HepG2 (cell line): ENCODE results near the gene MPP3. TPM values are rescaled to one million over a fixed set of nuclear protein-coding genes. Genes with fewer than 3 reads are reported as not detected.

Experiments used
- ARID5B ChIP-seq: IDR thresholded peaks from 2 replicates; pipeline ENCODE4 v1.4.0; 2020; ENCODE audit warnings: mild to moderate bottlenecking, missing genetic modification reagents
- PHF20 ChIP-seq: sonication (generic); formaldehyde crosslinking; IDR thresholded peaks from 2 replicates; pipeline ENCODE4 v1.5.0; 2020; ENCODE audit warnings: mild to moderate bottlenecking, missing genetic modification reagents
- RARA ChIP-seq: IDR thresholded peaks from 2 replicates; pipeline ENCODE4 v1.6.1; 2016; ENCODE audit warnings: missing genetic modification reagents, missing compliant biosample characterization
- SNAPC4 ChIP-seq: sonication (generic); formaldehyde crosslinking; IDR thresholded peaks from 2 replicates; pipeline ENCODE4 v1.4.0; 2020; ENCODE audit warnings: mild to moderate bottlenecking, missing genetic modification reagents
- SRY ChIP-seq: sonication (generic); formaldehyde crosslinking; IDR thresholded peaks from 2 replicates; pipeline ENCODE4 v1.8.0; 2022; ENCODE audit warnings: mild to moderate bottlenecking, missing genetic modification reagents
- ZBTB8A ChIP-seq: sonication (generic); formaldehyde crosslinking; IDR thresholded peaks from 2 replicates; pipeline ENCODE4 v1.4.0; 2020; ENCODE audit warnings: mild to moderate bottlenecking, low read depth, missing genetic modification reagents, borderline replicate concordance
- ZNF253 ChIP-seq: sonication (generic); formaldehyde crosslinking; IDR thresholded peaks from 2 replicates; pipeline ENCODE4 v1.8.0; 2022; ENCODE audit warnings: mild to moderate bottlenecking, missing genetic modification reagents, borderline replicate concordance
- ZNF34 ChIP-seq: sonication (generic); formaldehyde crosslinking; IDR thresholded peaks from 2 replicates; pipeline ENCODE4 v1.4.0; 2020; ENCODE audit warnings: mild to moderate bottlenecking, missing genetic modification reagents, borderline replicate concordance
- ZNF468 ChIP-seq: sonication (generic); formaldehyde crosslinking; IDR thresholded peaks from 2 replicates; pipeline ENCODE4 v1.8.0; 2022; ENCODE audit warnings: mild to moderate bottlenecking, moderate library complexity, missing genetic modification reagents
- ZNF556 ChIP-seq: sonication (generic); formaldehyde crosslinking; IDR thresholded peaks from 2 replicates; pipeline ENCODE4 v1.4.0; 2020; ENCODE audit warnings: mild to moderate bottlenecking, missing genetic modification reagents, borderline replicate concordance
- ZNF720 ChIP-seq: sonication (generic); formaldehyde crosslinking; IDR thresholded peaks from 2 replicates; pipeline ENCODE4 v1.4.0; 2020; ENCODE audit warnings: missing genetic modification reagents
- ZSCAN29 ChIP-seq: sonication (generic); formaldehyde crosslinking; conservative IDR thresholded peaks from 2 replicates; pipeline ENCODE4 v1.4.0; 2020; ENCODE audit warnings: mild to moderate bottlenecking, missing genetic modification reagents
- polyA plus RNA-seq, 8 experiments: library from polyadenylated mRNA; depleted of rRNA in 3 of 8; stranded (reverse) in 7 of 8; unstranded in 1 of 8; fragments of >200 nt; fragmentation: Illumina TruSeq in 4 of 8; extraction: Trizol in 4 of 8; gene quantifications; 2 replicates each; pipeline versions ENCODE4 v1.2.1 to v1.2.3, GENCODE V29; 2011 to 2016; ENCODE audit warnings: low read depth in 4 of 8, missing spikeins in 1 of 8, mixed read lengths in 1 of 8; ENCODE audit not compliant: insufficient read depth in 1 of 8
- total RNA-seq, 5 experiments: library from RNA; depleted of rRNA; stranded (reverse); fragments of >200 nt; fragmentation: Illumina TruSeq; extraction: Trizol; gene quantifications; 2 replicates each; pipeline ENCODE4 v1.2.3, GENCODE V29; 2016; ENCODE audit warnings: low read depth in 1 of 5
- TF ChIP-seq, protein P1 (sequence below): sonication (generic); formaldehyde crosslinking; IDR thresholded peaks from 2 replicates; pipeline ENCODE4 v1.5.1; 2020; ENCODE audit warnings: mild to moderate bottlenecking, missing genetic modification reagents
- TF ChIP-seq, protein P2 (sequence below): sonication (generic); IDR thresholded peaks from 2 replicates; pipeline ENCODE4 v1.6.1; 2016; ENCODE audit warnings: low read depth, borderline replicate concordance

MPP3 gene
- total and polyA plus RNA-seq, 2 of the 13 experiments (the other 11 are each of a cell fraction or from before 2014, with no cell fraction given) = 0.91 to 1.8 TPM

DNA sequence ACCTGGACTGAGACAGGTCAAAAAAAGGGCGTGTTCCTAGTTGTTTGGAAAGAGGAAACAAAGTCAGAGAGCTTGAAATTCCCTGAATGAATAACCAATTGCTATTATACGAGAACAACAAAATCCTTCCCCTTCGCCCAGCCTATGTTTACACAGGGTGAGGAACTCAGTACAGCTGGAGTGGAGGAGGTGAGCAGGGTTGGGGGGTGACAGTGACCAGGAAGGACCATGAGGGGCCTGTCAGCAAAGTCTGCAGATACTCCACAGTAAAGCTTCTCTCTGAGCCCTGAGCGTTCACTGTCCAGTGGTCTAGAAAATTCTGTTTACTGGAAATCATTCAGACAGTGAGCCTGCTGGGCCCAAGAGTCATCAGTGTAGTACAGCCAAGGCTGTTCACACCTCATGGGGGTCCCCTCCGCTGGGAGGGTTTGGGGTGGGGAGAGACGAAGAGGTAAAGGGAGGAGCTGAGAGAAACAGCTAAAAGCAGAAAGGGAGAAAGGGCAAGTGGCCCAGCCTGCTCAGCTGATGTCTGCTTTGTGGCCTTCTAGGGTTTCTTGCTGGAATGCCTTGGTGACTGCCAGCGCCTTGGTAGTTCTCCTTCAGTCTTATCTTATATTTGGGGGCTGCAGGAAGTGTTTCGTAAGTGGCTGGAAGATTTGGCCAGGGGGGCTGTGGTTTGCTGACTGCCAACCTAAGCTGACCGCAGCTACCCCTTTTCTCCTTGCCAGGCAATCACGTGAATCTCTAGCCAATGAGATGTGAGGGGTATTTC lies 59.9 kb downstream of the MPP3 start (continued):
- TF ChIP-seq, protein P1, sequence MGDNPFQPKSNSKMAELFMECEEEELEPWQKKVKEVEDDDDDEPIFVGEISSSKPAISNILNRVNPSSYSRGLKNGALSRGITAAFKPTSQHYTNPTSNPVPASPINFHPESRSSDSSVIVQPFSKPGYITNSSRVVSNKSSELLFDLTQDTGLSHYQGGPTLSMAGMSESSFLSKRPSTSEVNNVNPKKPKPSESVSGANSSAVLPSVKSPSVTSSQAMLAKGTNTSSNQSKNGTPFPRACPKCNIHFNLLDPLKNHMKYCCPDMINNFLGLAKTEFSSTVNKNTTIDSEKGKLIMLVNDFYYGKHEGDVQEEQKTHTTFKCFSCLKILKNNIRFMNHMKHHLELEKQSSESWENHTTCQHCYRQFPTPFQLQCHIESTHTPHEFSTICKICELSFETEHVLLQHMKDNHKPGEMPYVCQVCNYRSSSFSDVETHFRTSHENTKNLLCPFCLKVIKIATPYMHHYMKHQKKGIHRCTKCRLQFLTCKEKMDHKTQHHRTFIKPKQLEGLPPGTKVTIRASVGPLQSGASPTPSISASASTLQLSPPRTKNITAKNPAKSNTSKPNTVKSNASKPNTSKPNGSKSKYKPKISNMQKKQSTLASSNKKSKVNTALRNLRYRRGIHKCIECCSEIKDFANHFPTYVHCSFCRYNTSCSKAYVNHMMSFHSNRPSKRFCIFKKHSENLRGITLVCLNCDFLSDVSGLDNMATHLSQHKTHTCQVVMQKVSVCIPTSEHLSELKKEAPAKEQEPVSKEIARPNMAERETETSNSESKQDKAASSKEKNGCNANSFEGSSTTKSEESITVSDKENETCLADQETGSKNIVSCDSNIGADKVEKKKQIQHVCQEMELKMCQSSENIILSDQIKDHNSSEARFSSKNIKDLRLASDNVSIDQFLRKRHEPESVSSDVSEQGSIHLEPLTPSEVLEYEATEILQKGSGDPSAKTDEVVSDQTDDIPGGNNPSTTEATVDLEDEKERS (CRISPR knock-in tag) = 0 out of 2 replicates have a peak, but pooled peaks have one; percentile 41
- 0 out of 2 replicates have a peak, but pooled peaks have one; percentile 34 for TF ChIP-seq SRY
- TF ChIP-seq, protein P2, sequence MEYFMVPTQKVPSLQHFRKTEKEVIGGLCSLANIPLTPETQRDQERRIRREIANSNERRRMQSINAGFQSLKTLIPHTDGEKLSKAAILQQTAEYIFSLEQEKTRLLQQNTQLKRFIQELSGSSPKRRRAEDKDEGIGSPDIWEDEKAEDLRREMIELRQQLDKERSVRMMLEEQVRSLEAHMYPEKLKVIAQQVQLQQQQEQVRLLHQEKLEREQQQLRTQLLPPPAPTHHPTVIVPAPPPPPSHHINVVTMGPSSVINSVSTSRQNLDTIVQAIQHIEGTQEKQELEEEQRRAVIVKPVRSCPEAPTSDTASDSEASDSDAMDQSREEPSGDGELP = peak; percentile 82
- peak; percentile 78 for TF ChIP-seq ZSCAN29 (CRISPR knock-in tag)
- TF ChIP-seq RARA (CRISPR knock-in tag) = 0 out of 2 replicates have a peak, but pooled peaks have one; percentile 15
- no peak for TF ChIP-seq SNAPC4
- 0 out of 2 replicates have a peak, but pooled peaks have one; percentile 74 for TF ChIP-seq ZNF34 (CRISPR knock-in tag)
- no peak for TF ChIP-seq ZNF468 (CRISPR knock-in tag)
- TF ChIP-seq ZNF720 = no peak
- no peak for TF ChIP-seq PHF20 (CRISPR knock-in tag)
- TF ChIP-seq ZNF556 (CRISPR knock-in tag) = peak; percentile 32; the same call in 1 of the 2 replicates
- TF ChIP-seq ARID5B = peak; percentile 28; the same call in 1 of the 2 replicates
- no peak for TF ChIP-seq ZNF253 (CRISPR knock-in tag)
- no peak for TF ChIP-seq ZBTB8A (CRISPR knock-in tag)
